Ovary (tissue), 3 donors: ENCODE measurements around the gene KEL.

Source experiments
- EP300 ChIP-seq: sonication (generic); formaldehyde crosslinking; IDR thresholded peaks from one replicate; pipeline ENCODE4 v1.6.1; 2017; ENCODE audit warnings: antibody characterized with exemption
- POLR2A ChIP-seq: fragments of 450-650 bp; IDR thresholded peaks from one replicate; pipeline ENCODE4 v1.6.1; 2017; ENCODE audit warnings: antibody characterized with exemption, mild to moderate bottlenecking, moderate library complexity
- TF ChIP-seq, protein P1 (sequence below), 3 donors: fragments of 450-650 bp in 2 of 3; fragments of 200-600 bp in 1 of 3; IDR thresholded peaks; one replicate each; pipeline versions ENCODE4 v1.5.1 to v1.8.0; 2016 to 2022; ENCODE audit warnings: antibody characterized with exemption in 3 of 3, mild to moderate bottlenecking in 1 of 3
- donor health status: DM: no; HTN: no; CAD: no.

DNA sequence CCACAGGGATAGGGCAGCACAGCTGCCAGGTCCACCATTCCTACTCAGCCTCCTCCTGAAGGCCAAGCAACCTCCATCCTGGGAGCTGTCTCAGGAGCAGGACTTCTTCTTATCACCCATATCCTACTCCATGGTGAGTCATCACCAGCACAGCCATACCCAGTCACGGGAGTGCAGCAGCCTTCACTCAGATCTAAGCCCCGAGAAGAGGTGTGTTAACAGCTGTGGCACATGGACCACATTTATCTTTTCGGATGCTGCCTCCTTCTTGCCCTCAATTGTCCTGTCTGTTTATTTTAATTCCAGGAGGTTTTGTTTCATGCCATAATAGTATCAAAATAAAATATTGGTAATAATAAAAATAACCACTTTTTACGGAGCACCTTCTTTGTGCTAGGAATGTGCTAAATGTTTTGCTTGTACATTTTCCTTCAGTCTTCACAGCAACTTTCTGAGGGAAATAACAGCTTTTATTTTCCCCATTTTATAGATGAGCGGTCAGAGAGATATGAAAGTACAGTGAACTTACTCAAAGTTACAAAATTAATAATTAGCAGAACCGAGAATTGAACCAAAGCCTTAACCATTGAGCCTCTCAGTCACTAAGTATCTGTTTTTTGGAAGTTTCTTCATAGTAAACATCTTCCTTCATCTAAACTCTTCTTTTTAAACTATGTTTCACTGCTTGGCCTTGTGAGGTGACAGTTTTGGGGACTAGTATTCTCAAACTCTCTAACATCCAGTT, 2.5 kb upstream of the KEL start:
- TF ChIP-seq, protein P1, sequence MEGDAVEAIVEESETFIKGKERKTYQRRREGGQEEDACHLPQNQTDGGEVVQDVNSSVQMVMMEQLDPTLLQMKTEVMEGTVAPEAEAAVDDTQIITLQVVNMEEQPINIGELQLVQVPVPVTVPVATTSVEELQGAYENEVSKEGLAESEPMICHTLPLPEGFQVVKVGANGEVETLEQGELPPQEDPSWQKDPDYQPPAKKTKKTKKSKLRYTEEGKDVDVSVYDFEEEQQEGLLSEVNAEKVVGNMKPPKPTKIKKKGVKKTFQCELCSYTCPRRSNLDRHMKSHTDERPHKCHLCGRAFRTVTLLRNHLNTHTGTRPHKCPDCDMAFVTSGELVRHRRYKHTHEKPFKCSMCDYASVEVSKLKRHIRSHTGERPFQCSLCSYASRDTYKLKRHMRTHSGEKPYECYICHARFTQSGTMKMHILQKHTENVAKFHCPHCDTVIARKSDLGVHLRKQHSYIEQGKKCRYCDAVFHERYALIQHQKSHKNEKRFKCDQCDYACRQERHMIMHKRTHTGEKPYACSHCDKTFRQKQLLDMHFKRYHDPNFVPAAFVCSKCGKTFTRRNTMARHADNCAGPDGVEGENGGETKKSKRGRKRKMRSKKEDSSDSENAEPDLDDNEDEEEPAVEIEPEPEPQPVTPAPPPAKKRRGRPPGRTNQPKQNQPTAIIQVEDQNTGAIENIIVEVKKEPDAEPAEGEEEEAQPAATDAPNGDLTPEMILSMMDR (IDR thresholded peaks at IDR 0.05), result no peak
- TF ChIP-seq EP300 (no peak), POLR2A (no peak)
